Kidney (tissue), 14 donors: Measurements from ENCODE around the gene TTC28. TPM values are rescaled to one million over a fixed set of nuclear protein-coding genes. Genes with fewer than 3 reads are reported as not detected.

Experiments
- DNase-seq, 5 donors: peaks; one replicate each; pipeline ENCODE4 v3.0.0-alpha.2; 2013 to 2020
- FAIRE-seq: peaks from 2 replicates; lab custom pipeline; 2012; peaks lifted over from hg19 to GRCh38; lab: Jason Lieb, UNC
- H3K27ac ChIP-seq, 2 donors: one replicate each; pipeline ENCODE4 v1.7.0; 2013; ENCODE audit warnings: low read depth in 2 of 2, low read length in 2 of 2, inconsistent platforms in 1 of 2
- H3K27me3 ChIP-seq: one replicate; pipeline ENCODE4 v1.7.1; 2013; ENCODE audit warnings: low read length, inconsistent platforms; ENCODE audit not compliant: control insufficient read depth, insufficient read depth
- H3K36me3 ChIP-seq, 3 donors: one replicate each; pipeline versions ENCODE4 v1.7.0 to v1.7.1; 2013; ENCODE audit warnings: low read length in 3 of 3, control low read depth in 1 of 3, inconsistent platforms in 1 of 3; ENCODE audit not compliant: insufficient read depth in 3 of 3, control insufficient read depth in 2 of 3
- H3K4me1 ChIP-seq, 3 donors: one replicate each; pipeline versions ENCODE4 v1.7.0 to v1.7.1; 2013; ENCODE audit warnings: low read length in 3 of 3, inconsistent platforms in 1 of 3, low read depth in 1 of 3; ENCODE audit not compliant: control insufficient read depth in 2 of 3, insufficient read depth in 2 of 3
- H3K4me3 ChIP-seq, 3 donors: one replicate each; pipeline versions ENCODE4 v1.7.0 to v1.8.1; 2013; ENCODE audit warnings: low read length in 3 of 3, control low read depth in 1 of 3, inconsistent platforms in 1 of 3
- H3K9ac ChIP-seq, 3 donors: one replicate each; pipeline versions ENCODE4 v1.7.0 to v1.7.1; 2013; ENCODE audit warnings: low read length in 3 of 3, control low read depth in 1 of 3, inconsistent platforms in 1 of 3
- H3K9me3 ChIP-seq, 3 donors: one replicate each; pipeline versions ENCODE4 v1.7.0 to v1.7.1; 2013; ENCODE audit warnings: low read length in 3 of 3, control low read depth in 1 of 3, inconsistent platforms in 1 of 3; ENCODE audit not compliant: control insufficient read depth in 2 of 3, insufficient read depth in 1 of 3
- intact Hi-C: fragments of 100-400 bp; cut with DNase I; formaldehyde crosslinking; loops from one replicate; pipeline ENCODE4 v1.11.1; 2022
- polyA plus RNA-seq: library from polyadenylated mRNA; stranded (reverse); fragments of 350-450 nt; fragmentation: Illumina TruSeq; extraction: RNeasy Lipid Tissue Mini Kit (QIAGEN cat#74804); gene quantifications from one replicate; pipeline ENCODE4 v1.2.3, GENCODE V29; 2014; ENCODE audit warnings: low read depth, low replicate concordance; ENCODE audit not compliant: insufficient read depth
- total RNA-seq: library from RNA; stranded (reverse); fragmentation: NEBNext Ultra II Directional; extraction: Animal tissue kit (Norgen Biotek cat#: 25700); gene quantifications from one replicate; pipeline ENCODE4 v1.2.1, GENCODE V29; 2021
- TF ChIP-seq, protein P1 (sequence below): IDR thresholded peaks from 3 replicates; pipeline ENCODE4 v1.5.1; 2012; ENCODE audit warnings: mild to moderate bottlenecking, moderate library complexity, borderline replicate concordance; ENCODE audit not compliant: insufficient read depth; ENCODE audit errors: extremely low read depth
- donor health status: control.
- donor health status: control.
- donor health status: control.
- donor health status: control.
- donor health status: control.
- donor health status: DM: yes; HTN: yes; CAD: no.
- donor health status: Normal renal cell carcinoma (clear cell type).

The TTC28 gene
- total and polyA plus RNA-seq, 2 donors from 2014 or later = 3.5 to 40.2 TPM

DNA sequence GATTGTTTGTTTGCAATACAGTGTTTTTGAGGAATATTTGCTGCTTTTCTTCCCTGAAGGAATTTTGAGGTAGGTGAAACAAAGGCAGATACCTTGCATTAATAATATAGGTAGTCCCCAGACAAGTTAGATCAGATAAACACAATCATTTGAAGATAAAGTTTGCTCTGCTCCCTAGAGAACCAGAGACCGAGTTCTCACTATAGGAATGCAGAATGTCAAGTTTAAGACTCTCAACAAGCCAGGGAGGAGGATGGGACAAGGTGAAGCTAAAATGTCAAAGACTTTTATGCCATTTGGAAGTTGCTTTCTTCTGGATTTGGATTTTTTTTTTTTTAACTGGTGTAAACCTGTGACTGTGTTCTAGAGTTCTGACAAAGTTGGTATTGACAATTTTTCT, 364.7 kb downstream of the TTC28 start:
- H3K4me3 ChIP-seq = no peak overlapping the region
- H3K4me1 ChIP-seq = no peaks in the 10 kb centered on the region
- FAIRE-seq (no peak), DNase-seq (no peak)
- TF ChIP-seq, protein P1, sequence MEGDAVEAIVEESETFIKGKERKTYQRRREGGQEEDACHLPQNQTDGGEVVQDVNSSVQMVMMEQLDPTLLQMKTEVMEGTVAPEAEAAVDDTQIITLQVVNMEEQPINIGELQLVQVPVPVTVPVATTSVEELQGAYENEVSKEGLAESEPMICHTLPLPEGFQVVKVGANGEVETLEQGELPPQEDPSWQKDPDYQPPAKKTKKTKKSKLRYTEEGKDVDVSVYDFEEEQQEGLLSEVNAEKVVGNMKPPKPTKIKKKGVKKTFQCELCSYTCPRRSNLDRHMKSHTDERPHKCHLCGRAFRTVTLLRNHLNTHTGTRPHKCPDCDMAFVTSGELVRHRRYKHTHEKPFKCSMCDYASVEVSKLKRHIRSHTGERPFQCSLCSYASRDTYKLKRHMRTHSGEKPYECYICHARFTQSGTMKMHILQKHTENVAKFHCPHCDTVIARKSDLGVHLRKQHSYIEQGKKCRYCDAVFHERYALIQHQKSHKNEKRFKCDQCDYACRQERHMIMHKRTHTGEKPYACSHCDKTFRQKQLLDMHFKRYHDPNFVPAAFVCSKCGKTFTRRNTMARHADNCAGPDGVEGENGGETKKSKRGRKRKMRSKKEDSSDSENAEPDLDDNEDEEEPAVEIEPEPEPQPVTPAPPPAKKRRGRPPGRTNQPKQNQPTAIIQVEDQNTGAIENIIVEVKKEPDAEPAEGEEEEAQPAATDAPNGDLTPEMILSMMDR = no peak
- no peak overlapping the region for H3K9ac ChIP-seq
- H3K27me3 ChIP-seq = no peaks in the 10 kb centered on the region
- no peaks in the 10 kb centered on the region for H3K36me3 ChIP-seq
- H3K27ac ChIP-seq = no peak overlapping the region
- H3K9me3 ChIP-seq = no peaks in the 10 kb centered on the region
- intact Hi-C loops = no loop called here

- FAIRE-seq = no peak
- DNase-seq = no peak
- no peaks in the 10 kb centered on the region for H3K4me1 ChIP-seq
- TF ChIP-seq, protein P1 = no peak
- H3K36me3 ChIP-seq = no peaks in the 10 kb centered on the region
- intact Hi-C loops = no loop called here
- H3K27me3 ChIP-seq = no peaks in the 10 kb centered on the region
- H3K27ac ChIP-seq = no peak overlapping the region
- H3K4me3 ChIP-seq = no peak overlapping the region
- no peaks in the 10 kb centered on the region for H3K9me3 ChIP-seq
- no peak overlapping the region for H3K9ac ChIP-seq
These were observed 369.3 kb downstream of the TTC28 start for GRCh38 chr22:28310299-28310698.

DNA sequence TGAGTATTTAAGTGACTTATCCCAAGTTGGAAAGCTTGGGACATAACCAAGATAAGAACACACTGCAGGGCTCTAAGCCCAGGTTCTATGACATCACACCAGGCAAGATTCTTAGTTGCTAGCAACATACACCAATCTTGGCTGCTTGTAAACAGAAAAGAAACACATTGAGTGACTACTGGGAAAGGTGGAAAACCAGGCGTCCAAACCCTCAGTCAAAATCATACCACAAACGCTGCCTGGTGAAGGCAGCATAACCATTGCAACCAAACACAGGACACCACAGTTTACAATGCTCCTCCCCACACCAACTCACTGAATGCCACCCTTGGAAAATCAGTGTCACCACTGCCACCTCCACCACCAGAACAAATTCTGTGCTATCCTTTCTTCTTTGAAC, 379.9 kb downstream of the TTC28 start:
- H3K27me3 ChIP-seq = no peaks in the 10 kb centered on the region
- no peak overlapping the region for H3K27ac ChIP-seq
- H3K36me3 ChIP-seq = peaks cover 0 to 5% (median 0%) of the 10 kb centered on the region in 3 donors
- no peak overlapping the region for H3K4me3 ChIP-seq
- TF ChIP-seq, protein P1 = no peak
- FAIRE-seq (no peak), DNase-seq (peak in 1 of 5 donors; percentile 21)
- no peaks in the 10 kb centered on the region for H3K4me1 ChIP-seq
- no peak overlapping the region for H3K9ac ChIP-seq
- H3K9me3 ChIP-seq = no peaks in the 10 kb centered on the region
- intact Hi-C loops = no loop called here

DNA sequence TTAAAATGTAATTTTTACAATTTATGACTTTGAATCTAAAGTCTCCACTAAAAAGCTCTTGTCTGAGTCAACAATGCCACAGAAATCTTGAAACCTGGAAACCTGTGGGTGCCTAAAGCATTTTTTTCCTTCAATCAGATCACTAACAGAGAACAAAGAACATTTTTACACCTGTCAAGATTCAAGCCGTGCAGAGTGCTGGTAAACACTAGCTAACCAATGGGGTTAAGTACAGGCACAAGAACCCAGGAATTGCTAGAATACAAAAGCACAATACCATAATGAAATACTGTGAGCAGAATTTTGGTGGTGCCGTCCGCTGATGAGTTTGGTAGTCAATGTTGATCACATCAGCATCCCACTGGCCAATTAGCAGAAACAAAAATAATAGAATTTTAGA, 380.3 kb downstream of the TTC28 start:
- no peak overlapping the region for H3K27ac ChIP-seq
- H3K4me1 ChIP-seq = no peaks in the 10 kb centered on the region
- H3K36me3 ChIP-seq = peaks cover 0 to 5% (median 0%) of the 10 kb centered on the region in 3 donors
- TF ChIP-seq, protein P1 = no peak
- no peak overlapping the region for H3K4me3 ChIP-seq
- no peaks in the 10 kb centered on the region for H3K27me3 ChIP-seq
- FAIRE-seq (no peak), DNase-seq (peak in 1 of 5 donors; percentile 10)
- H3K9me3 ChIP-seq = no peaks in the 10 kb centered on the region
- intact Hi-C loops = no loop called here
- no peak overlapping the region for H3K9ac ChIP-seq
